ENCODE measurements around the gene IFT20.

DNA sequence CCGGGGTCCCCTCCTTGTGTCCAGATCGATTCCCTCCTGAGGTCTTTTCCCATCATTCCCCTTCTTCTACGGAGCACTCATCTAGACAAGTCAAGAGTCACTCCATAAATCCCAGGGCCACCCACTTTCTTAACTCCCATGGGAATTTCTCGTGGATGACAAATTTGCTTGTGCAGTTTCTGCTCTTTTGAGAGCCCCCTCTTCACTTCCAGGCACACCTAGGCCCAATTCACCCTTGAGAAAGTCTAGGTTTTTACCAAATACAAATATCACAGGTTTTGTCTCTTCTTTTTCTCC lies 22.6 kb upstream of the IFT20 start:
- TF ChIP-seq, protein P1, sequence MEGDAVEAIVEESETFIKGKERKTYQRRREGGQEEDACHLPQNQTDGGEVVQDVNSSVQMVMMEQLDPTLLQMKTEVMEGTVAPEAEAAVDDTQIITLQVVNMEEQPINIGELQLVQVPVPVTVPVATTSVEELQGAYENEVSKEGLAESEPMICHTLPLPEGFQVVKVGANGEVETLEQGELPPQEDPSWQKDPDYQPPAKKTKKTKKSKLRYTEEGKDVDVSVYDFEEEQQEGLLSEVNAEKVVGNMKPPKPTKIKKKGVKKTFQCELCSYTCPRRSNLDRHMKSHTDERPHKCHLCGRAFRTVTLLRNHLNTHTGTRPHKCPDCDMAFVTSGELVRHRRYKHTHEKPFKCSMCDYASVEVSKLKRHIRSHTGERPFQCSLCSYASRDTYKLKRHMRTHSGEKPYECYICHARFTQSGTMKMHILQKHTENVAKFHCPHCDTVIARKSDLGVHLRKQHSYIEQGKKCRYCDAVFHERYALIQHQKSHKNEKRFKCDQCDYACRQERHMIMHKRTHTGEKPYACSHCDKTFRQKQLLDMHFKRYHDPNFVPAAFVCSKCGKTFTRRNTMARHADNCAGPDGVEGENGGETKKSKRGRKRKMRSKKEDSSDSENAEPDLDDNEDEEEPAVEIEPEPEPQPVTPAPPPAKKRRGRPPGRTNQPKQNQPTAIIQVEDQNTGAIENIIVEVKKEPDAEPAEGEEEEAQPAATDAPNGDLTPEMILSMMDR (conservative IDR thresholded peaks at IDR 0.05; ENCODE audit: low read length), result no peak
- no peak for TF ChIP-seq EZH2phosphoT487 (IDR thresholded peaks at IDR 0.05; ENCODE audit: borderline replicate concordance, low read depth, low read length)

Measured in OCI-LY7 (cell line).